Testis (tissue), 3 donors: Measurements from ENCODE around the gene MCF2L. TPM values are rescaled to one million over a fixed set of nuclear protein-coding genes. Genes with fewer than 3 reads are reported as not detected.

Experiments used
- DNase-seq: peaks from one replicate; pipeline ENCODE4 v3.0.0-alpha.2; 2019
- H3K27ac ChIP-seq, 2 donors: fragments of 200-600 bp; sonication (generic); one replicate each; pipeline ENCODE4 v1.5.1; 2019
- H3K27me3 ChIP-seq: fragments of 200-600 bp; sonication (generic); one replicate; pipeline ENCODE4 v1.5.1; 2019
- H3K36me3 ChIP-seq: fragments of 200-600 bp; sonication (generic); one replicate; pipeline ENCODE4 v1.5.1; 2017; ENCODE audit warnings: low read depth; ENCODE audit errors: missing control alignments
- H3K4me1 ChIP-seq: fragments of 200-600 bp; sonication (generic); one replicate; pipeline ENCODE4 v1.5.1; 2019
- H3K4me3 ChIP-seq, 2 donors: fragments of 200-600 bp; sonication (generic); one replicate each; pipeline ENCODE4 v1.5.1; 2017 to 2019
- H3K9me3 ChIP-seq: fragments of 200-600 bp; sonication (generic); one replicate; pipeline ENCODE4 v1.5.1; 2017
- CTCF ChIP-seq, 3 experiments: fragments of 450-650 bp in 2 of 3; fragments of 200-600 bp in 1 of 3; sonication (generic) in 1 of 3; IDR thresholded peaks; one replicate each; pipeline ENCODE4 v1.5.1; 2016 to 2019; ENCODE audit warnings: antibody characterized with exemption in 3 of 3, mild to moderate bottlenecking in 2 of 3, moderate library complexity in 1 of 3
- POLR2A ChIP-seq: fragments of 450-650 bp; IDR thresholded peaks from one replicate; pipeline ENCODE4 v1.6.1; 2017; ENCODE audit warnings: antibody characterized with exemption, mild to moderate bottlenecking, moderate library complexity
- WGBS, 2 donors: methylation state at CpG; one replicate each; pipeline ENCODE4 v1.1.5; 2018; 5-methylcytosine and 5-hydroxymethylcytosine counted together
- intact Hi-C: fragments of 100-400 bp; cut with DNase I; formaldehyde crosslinking; loops from one replicate; pipeline ENCODE4 v1.15.1; 2023; ENCODE audit warnings: low total_unique reads
- polyA plus RNA-seq: library from polyadenylated mRNA; stranded (reverse); fragments of 350-450 nt; fragmentation: Illumina TruSeq; extraction: RNeasy Lipid Tissue Mini Kit (QIAGEN cat#74804); gene quantifications from one replicate; pipeline ENCODE4 v1.2.3, GENCODE V29; 2014; ENCODE audit warnings: low read depth, low replicate concordance; ENCODE audit not compliant: insufficient read depth
- total RNA-seq, 2 donors: library from RNA; depleted of rRNA; stranded (reverse); fragments of >200 nt; gene quantifications; one replicate each; pipeline ENCODE4 v1.2.3, GENCODE V29; 2016

MCF2L gene
- total and polyA plus RNA-seq, 3 donors from 2014 or later = 5.0 to 17.6 (median 14.6) TPM

GRCh38 chr13:113073942-113074341 lies 104.9 kb downstream of the MCF2L start:
- DNase-seq = no peak
- no peak overlapping the region for H3K27ac ChIP-seq
- no peak overlapping the region for H3K4me3 ChIP-seq
- H3K36me3 ChIP-seq = no peaks in the 10 kb centered on the region
- intact Hi-C loops = no loop called here
- H3K9me3 ChIP-seq = no peaks in the 10 kb centered on the region
- H3K4me1 ChIP-seq = no peaks in the 10 kb centered on the region
- 91 to 93% methylated on average over 11 of the region's 11 CpGs for WGBS, 2 donors
- no peak for TF ChIP-seq POLR2A
- no peak for TF ChIP-seq CTCF (IDR thresholded peaks at IDR 0.05)
- H3K27me3 ChIP-seq = no peaks in the 10 kb centered on the region

- 83 to 95% methylated on average over 4 to 18 of the region's 18 CpGs for WGBS, 2 donors
- Histone ChIP-seq H3K27ac (no peak overlapping the region), H3K4me3 (no peak overlapping the region), H3K4me1 (no peaks in the 10 kb centered on the region), H3K9me3 (no peaks in the 10 kb centered on the region), H3K27me3 (no peaks in the 10 kb centered on the region), H3K36me3 (no peaks in the 10 kb centered on the region)
- TF ChIP-seq POLR2A (no peak), CTCF (IDR thresholded peaks at IDR 0.05) (no peak)
- intact Hi-C loops = no loop called here
- no peak for DNase-seq
These were observed 105.4 kb downstream of the MCF2L start for GRCh38 chr13:113074401-113074800.

- no peaks in the 10 kb centered on the region for H3K27me3 ChIP-seq
- H3K27ac ChIP-seq = no peak overlapping the region
- no peaks in the 10 kb centered on the region for H3K4me1 ChIP-seq
- DNase-seq = no peak
- H3K36me3 ChIP-seq = no peaks in the 10 kb centered on the region
- no peak overlapping the region for H3K4me3 ChIP-seq
- WGBS, 2 donors = 93 to 97% methylated on average over 7 to 22 of the region's 22 CpGs
- intact Hi-C loops = no loop called here
- H3K9me3 ChIP-seq = no peaks in the 10 kb centered on the region
- TF ChIP-seq POLR2A (no peak), CTCF (IDR thresholded peaks at IDR 0.05) (no peak)
These were observed 105.9 kb downstream of the MCF2L start for GRCh38 chr13:113074876-113075275.

GRCh38 chr13:113075711-113076110 lies 106.7 kb downstream of the MCF2L start:
- no peaks in the 10 kb centered on the region for H3K4me1 ChIP-seq
- no peak for DNase-seq
- no peak overlapping the region for H3K27ac ChIP-seq
- H3K27me3 ChIP-seq = no peaks in the 10 kb centered on the region
- no peaks in the 10 kb centered on the region for H3K9me3 ChIP-seq
- no peak overlapping the region for H3K4me3 ChIP-seq
- no peaks in the 10 kb centered on the region for H3K36me3 ChIP-seq
- TF ChIP-seq CTCF (IDR thresholded peaks at IDR 0.05) (no peak), POLR2A (no peak)
- 94 to 97% methylated on average over 13 to 17 of the region's 17 CpGs for WGBS, 2 donors
- intact Hi-C loops = no loop called here

- WGBS, 2 donors = 92 to 93% methylated on average over 10 to 38 of the region's 39 CpGs
- no peaks in the 10 kb centered on the region for H3K27me3 ChIP-seq
- H3K4me3 ChIP-seq = no peak overlapping the region
These were observed 107.8 kb downstream of the MCF2L start for GRCh38 chr13:113076681-113077401.

More at GRCh38 chr13:113076681-113077401, 107.8 kb downstream of the MCF2L start:
- DNase-seq = no peak
- no peak overlapping the region for H3K27ac ChIP-seq
- no peaks in the 10 kb centered on the region for H3K36me3 ChIP-seq
- no peaks in the 10 kb centered on the region for H3K9me3 ChIP-seq
- intact Hi-C loops = no loop called here
- no peaks in the 10 kb centered on the region for H3K4me1 ChIP-seq
- TF ChIP-seq CTCF (IDR thresholded peaks at IDR 0.05) (no peak), POLR2A (no peak)
